Colonic mucosa (tissue), 4 donors: ENCODE data around the gene PNMA6F. TPM values are rescaled to one million over a fixed set of nuclear protein-coding genes. Genes with fewer than 3 reads are reported as not detected.
"Not testable (repeated sequence)": the region's sequence is repeated elsewhere in the genome, so short reads cannot be mapped to it uniquely, and the experiment has no call there.

ENCODE experiments used
- DNase-seq: peaks from one replicate; pipeline ENCODE4 v3.0.0-alpha.2; 2020
- H3K27ac ChIP-seq: fragments of 200-600 bp; one replicate; pipeline ENCODE4 v1.8.0; 2021
- H3K27me3 ChIP-seq: fragments of 200-600 bp; one replicate; pipeline ENCODE4 v1.8.0; 2021
- H3K36me3 ChIP-seq: fragments of 200-600 bp; one replicate; pipeline ENCODE4 v1.8.0; 2021
- H3K4me1 ChIP-seq: fragments of 200-600 bp; one replicate; pipeline ENCODE4 v1.8.0; 2021; ENCODE audit warnings: mild to moderate bottlenecking
- H3K4me3 ChIP-seq: fragments of 200-600 bp; one replicate; pipeline ENCODE4 v1.8.0; 2021
- H3K9ac ChIP-seq, 2 donors: one replicate each; pipeline ENCODE4 v1.7.0; 2013; ENCODE audit warnings: control low read depth in 2 of 2, low read depth in 2 of 2, low read length in 2 of 2
- H3K9me3 ChIP-seq: fragments of 200-600 bp; one replicate; pipeline ENCODE4 v1.8.0; 2021
- intact Hi-C: fragments of 100-400 bp; cut with DNase I; formaldehyde crosslinking; loops from one replicate; pipeline ENCODE4 v1.14.1; 2022
- total RNA-seq, 2 donors: library from RNA; stranded (reverse); fragmentation: NEBNext Ultra II Directional in 1 of 2; extraction: Animal tissue kit (Norgen Biotek cat#: 25700) in 1 of 2; gene quantifications; one replicate each; pipeline ENCODE4 v1.2.1, GENCODE V29; 2021
- TF ChIP-seq, protein P1 (sequence below): fragments of 200-600 bp; IDR thresholded peaks from one replicate; pipeline ENCODE4 v1.8.0; 2022; ENCODE audit warnings: antibody characterized with exemption, mild to moderate bottlenecking
- donor health status: healthy.
- donor health status: DM: no; HTN: no; CAD: no.
- donor health status: DM: no; HTN: no; CAD: no.

The PNMA6F gene
- total RNA-seq, 2 donors from 2014 or later, result not detected

DNA sequence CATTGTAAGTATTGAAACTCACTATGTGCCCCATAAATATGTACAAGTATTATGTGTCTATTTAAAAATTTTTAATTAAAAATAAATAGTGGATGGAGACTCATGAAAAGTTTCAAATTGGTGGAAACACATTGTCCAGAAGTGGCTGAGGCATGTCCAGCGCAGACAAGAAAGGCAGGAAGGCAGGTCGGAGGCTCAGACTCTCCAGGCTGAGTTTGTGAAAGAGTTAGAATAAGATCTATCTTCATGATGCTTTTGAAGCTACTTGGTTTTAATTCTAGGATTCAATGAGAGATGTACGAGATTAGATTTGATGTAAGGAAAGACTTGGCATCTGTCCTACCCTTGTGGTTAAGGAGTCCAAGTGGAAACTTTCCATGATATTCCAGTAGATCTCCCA lies 19.8 kb downstream of the PNMA6F start:
- Histone ChIP-seq H3K4me1 (no peaks in the 10 kb centered on the region), H3K27me3 (no peaks in the 10 kb centered on the region), H3K36me3 (no peaks in the 10 kb centered on the region), H3K27ac (no peak overlapping the region), H3K9ac (no peak overlapping the region), H3K4me3 (no peak overlapping the region), H3K9me3 (no peaks in the 10 kb centered on the region)
- intact Hi-C loops, result no loop called here
- no peak for DNase-seq
- TF ChIP-seq, protein P1, sequence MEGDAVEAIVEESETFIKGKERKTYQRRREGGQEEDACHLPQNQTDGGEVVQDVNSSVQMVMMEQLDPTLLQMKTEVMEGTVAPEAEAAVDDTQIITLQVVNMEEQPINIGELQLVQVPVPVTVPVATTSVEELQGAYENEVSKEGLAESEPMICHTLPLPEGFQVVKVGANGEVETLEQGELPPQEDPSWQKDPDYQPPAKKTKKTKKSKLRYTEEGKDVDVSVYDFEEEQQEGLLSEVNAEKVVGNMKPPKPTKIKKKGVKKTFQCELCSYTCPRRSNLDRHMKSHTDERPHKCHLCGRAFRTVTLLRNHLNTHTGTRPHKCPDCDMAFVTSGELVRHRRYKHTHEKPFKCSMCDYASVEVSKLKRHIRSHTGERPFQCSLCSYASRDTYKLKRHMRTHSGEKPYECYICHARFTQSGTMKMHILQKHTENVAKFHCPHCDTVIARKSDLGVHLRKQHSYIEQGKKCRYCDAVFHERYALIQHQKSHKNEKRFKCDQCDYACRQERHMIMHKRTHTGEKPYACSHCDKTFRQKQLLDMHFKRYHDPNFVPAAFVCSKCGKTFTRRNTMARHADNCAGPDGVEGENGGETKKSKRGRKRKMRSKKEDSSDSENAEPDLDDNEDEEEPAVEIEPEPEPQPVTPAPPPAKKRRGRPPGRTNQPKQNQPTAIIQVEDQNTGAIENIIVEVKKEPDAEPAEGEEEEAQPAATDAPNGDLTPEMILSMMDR, result no peak

DNA sequence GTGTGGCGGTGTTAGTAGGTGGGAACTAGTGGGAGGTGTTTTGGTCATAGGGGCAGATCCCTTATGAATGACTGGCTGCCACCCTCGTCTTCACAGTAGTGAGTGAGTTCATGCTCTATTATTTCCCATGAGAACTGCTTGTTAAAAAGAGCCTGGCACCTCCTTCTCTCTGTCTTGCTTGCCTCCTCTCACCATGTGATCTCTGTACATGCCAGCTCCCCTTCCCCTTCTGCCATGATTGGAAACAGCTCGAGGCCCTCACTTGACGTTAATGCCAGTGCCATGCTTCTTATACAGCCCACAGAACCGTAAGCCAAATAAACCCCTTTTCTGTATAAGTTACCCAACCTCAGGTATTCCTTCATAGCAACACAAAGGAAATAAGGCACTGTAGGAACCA lies 21.7 kb downstream of the PNMA6F start:
- no peak for DNase-seq
- Histone ChIP-seq H3K27me3 (no peaks in the 10 kb centered on the region), H3K4me3 (no peak overlapping the region), H3K9ac (no peak overlapping the region), H3K36me3 (no peaks in the 10 kb centered on the region), H3K27ac (no peak overlapping the region), H3K4me1 (no peaks in the 10 kb centered on the region), H3K9me3 (no peaks in the 10 kb centered on the region)
- intact Hi-C loops, result no loop called here
- TF ChIP-seq, protein P1, result no peak

DNA sequence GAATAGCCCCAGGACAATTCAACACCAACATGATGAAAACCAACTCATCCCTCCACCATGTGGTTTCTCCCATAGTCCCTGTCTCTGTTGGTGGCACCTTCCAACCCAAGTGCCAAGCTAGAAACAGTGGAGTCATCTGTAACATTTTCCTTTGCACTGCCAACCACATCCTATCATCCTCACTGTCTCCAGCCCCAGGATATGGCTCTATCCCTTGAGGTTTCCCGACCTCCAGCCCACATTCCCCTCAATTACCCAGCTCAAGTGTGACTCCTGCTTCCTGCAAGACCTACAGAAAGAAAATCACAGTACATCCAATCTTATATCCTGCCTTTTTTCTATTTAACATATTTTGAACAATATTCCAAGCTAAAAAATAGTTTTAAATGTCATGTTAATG lies 24.2 kb downstream of the PNMA6F start:
- intact Hi-C loops, result no loop called here
- TF ChIP-seq, protein P1, result no peak
- no peaks in the 10 kb centered on the region for H3K36me3 ChIP-seq
- no peak overlapping the region for H3K9ac ChIP-seq
- H3K4me3 ChIP-seq, result no peak overlapping the region
- DNase-seq, result no peak
- H3K4me1 ChIP-seq, result no peaks in the 10 kb centered on the region
- no peaks in the 10 kb centered on the region for H3K9me3 ChIP-seq
- no peaks in the 10 kb centered on the region for H3K27me3 ChIP-seq
- H3K27ac ChIP-seq, result no peak overlapping the region

DNA sequence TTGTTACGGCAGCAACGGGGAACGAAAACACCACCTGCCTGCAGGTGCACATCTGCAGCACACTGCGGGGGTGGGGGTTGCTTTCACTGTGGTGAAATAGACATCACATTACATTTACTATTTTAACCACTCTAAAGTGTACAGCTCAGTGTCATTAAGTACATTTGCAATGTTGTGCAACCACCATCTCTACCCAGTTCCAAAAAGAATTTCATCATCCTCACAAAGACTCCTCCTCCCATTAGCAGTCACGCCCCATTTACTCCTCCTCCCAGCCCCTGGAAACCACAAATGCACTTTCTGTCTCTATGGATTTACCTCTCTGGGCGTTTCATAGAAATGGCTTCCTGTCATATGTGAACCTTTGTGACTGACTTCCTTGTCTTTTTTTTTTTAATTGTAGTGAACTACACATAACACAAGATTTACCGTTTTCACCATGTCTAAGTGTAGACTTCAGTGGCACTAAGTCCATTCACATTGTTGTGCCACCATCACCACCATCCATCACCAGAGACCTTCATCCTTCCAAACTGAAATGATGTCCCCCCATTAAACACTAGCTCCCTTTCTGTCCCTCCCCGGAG lies 28.0 kb downstream of the PNMA6F start:
- H3K9ac ChIP-seq, H3K4me3 ChIP-seq, H3K27me3 ChIP-seq, H3K36me3 ChIP-seq, H3K4me1 ChIP-seq, intact Hi-C loops, H3K27ac ChIP-seq, H3K9me3 ChIP-seq, DNase-seq: not testable (repeated sequence)

DNA sequence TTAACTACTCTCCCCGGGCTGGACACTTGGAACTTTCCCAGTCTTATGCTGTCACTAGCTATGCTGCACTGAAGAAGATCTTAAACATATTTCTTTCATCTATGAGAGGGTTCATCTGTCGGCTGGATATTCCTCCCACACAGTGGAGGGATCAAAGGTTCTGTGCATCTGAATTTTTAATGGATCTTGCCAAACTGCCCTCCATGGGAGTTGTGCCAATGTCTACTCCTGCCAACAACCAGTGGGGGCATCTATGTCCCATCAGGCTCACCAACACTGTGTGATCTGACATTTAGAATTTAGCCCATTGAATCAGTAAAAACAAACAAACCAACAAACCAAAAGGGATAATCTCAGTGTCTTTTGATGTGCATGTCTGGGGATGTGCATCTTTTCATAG lies 32.8 kb downstream of the PNMA6F start:
- H3K36me3 ChIP-seq, H3K4me3 ChIP-seq, H3K9me3 ChIP-seq, DNase-seq, H3K4me1 ChIP-seq, H3K27ac ChIP-seq, intact Hi-C loops, H3K9ac ChIP-seq, H3K27me3 ChIP-seq: not testable (repeated sequence)

DNA sequence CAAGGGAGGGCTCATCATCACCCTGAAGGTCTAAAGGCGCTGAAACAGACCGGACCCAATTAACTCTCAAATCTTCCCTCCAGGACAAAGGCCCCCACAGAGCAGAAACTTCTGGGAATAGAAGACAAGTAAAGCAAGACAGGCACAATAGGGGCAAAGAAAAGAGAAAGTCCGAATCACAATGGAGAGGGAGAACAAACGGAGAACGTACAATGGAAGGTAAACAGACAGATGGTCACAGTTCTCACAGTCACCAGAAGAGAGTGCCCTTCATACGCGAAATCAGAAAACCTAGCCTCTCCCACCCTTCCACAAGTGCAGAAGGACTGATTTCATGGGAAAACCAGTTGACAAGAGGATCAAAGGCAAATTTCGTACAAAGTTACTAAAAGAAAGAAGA lies 35.9 kb downstream of the PNMA6F start:
- H3K27ac ChIP-seq, intact Hi-C loops, DNase-seq, H3K4me1 ChIP-seq, H3K9ac ChIP-seq, H3K27me3 ChIP-seq, H3K36me3 ChIP-seq, H3K9me3 ChIP-seq, H3K4me3 ChIP-seq: not testable (repeated sequence)

DNA sequence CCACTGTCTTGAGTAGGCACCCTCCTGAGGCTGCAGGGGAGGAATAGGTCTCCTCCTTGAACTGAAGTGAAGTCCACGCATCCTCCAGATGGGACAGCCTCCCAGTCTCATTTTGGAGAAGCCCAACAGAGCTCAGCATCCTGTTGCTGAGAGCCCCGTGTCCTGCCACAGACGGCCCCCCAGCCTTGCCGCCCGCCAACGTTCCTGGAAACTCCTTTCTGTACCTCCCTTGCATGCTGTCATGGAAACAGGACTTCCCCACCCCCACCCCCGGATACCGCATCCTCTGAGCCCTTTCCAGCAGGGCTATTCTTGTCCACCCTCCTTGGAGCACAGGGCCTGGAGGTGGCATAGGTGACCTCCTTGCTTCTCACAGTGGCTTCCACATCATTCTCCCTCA lies 37.6 kb downstream of the PNMA6F start:
- H3K4me3 ChIP-seq, H3K9me3 ChIP-seq, H3K36me3 ChIP-seq, intact Hi-C loops, H3K4me1 ChIP-seq, DNase-seq, H3K9ac ChIP-seq, H3K27ac ChIP-seq, H3K27me3 ChIP-seq: not testable (repeated sequence)

DNA sequence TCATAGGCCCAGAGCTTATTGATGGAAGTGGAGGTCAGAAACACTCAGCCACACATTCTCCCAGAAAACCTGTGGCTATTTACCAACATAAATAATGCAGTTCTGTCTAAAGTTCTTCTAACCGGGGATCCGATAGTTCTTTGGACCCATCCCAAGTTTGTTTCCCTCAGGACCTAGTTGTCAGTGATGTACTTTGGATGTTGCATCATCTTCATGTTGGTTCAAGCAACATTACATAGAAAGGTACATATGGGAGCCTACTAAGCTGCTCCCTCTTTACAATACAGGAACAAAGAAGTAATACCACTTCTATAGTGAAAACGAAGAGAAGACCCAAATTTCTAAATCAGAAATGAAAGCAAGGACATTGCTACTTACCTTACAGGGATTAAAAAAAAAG lies 39.8 kb downstream of the PNMA6F start:
- H3K27ac ChIP-seq, H3K36me3 ChIP-seq, H3K27me3 ChIP-seq, intact Hi-C loops, H3K9ac ChIP-seq, H3K9me3 ChIP-seq, H3K4me1 ChIP-seq, DNase-seq, H3K4me3 ChIP-seq: not testable (repeated sequence)

DNA sequence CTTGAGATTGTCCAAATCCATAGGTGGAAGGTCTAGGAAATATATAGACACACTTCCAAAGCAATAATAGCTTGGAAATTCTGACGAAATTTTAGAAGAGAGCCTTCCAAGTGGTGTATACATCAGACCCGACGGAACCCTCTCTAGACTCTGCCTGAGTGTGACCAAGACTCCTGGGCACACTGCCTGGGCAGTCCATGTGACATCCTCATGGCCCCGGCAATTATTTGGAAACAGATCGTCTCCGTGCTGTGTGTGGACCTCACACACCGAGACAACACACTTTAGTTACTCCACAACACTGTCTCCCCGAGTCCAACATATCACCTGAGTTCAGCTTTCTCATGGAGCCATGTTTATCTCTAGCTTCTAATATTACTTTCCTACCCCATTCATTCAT lies 42.3 kb downstream of the PNMA6F start:
- H3K27me3 ChIP-seq, intact Hi-C loops, H3K27ac ChIP-seq, H3K9ac ChIP-seq, H3K9me3 ChIP-seq, H3K4me1 ChIP-seq, H3K4me3 ChIP-seq, DNase-seq, H3K36me3 ChIP-seq: not testable (repeated sequence)

DNA sequence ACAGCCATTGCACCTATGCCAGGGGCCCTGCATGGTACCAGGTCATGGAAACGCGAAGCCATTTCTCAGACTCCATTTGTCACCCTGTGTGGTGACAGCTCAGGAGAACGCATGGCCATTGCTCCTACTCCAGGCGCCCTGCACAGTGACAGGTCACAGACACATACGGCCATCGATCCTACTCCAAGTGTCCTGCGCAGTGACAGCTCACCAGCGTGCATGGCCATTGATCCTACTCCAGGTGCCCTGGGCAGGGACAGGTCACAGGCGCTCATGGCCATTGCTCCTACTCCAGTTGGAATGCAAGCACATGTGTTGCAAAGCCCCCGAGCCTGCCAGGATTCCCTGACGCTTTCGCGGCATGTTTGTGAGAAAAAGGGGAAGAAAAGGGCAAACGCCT lies 45.5 kb downstream of the PNMA6F start:
- H3K9ac ChIP-seq, H3K27ac ChIP-seq, intact Hi-C loops, H3K36me3 ChIP-seq, H3K4me3 ChIP-seq, H3K9me3 ChIP-seq, H3K27me3 ChIP-seq, DNase-seq, H3K4me1 ChIP-seq: not testable (repeated sequence)

DNA sequence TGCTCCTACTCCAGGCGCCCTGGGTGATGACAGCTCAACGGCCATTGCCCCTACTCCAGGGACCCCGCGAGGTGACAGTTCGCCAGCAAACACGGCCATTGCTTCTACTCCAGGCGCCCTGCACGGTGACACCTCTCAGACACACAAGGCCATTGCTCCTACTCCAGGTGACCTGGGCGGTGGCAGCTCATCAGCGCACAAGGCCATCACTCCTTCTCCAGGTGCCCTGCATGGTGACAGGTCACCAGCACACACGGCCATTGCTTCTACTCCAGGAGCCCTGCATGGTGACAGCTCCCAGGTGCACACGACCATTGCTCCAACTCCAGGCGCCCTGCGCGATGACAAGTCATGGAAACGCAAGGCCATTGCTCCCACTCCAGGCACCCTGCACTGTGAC lies 46.1 kb downstream of the PNMA6F start:
- H3K4me3 ChIP-seq, intact Hi-C loops, H3K9ac ChIP-seq, H3K4me1 ChIP-seq, H3K27ac ChIP-seq, DNase-seq, H3K9me3 ChIP-seq, H3K27me3 ChIP-seq, H3K36me3 ChIP-seq: not testable (repeated sequence)
